Measurements from ENCODE around the gene TBC1D5. TPM values are rescaled to one million over a fixed set of nuclear protein-coding genes. Genes with fewer than 3 reads are reported as not detected.
A peak's percentile ranks its signal among the peaks of the same experiment; 100 is the strongest.

The TBC1D5 gene
- total RNA-seq, 1 experiment from 2014 or later: 30.4 TPM

GRCh38 chr3:17153209-17153608, 589.2 kb downstream of the TBC1D5 start:
- no peaks in the 10 kb centered on the region for H3K9me3 ChIP-seq (ENCODE audit: control insufficient read depth, insufficient read depth, low read depth, low read length)
- intact Hi-C loops (cut with micrococcal nuclease; ENCODE audit: unreplicated experiment) (no loop called here), in situ Hi-C loops (cut with HindIII; ENCODE audit: low pct_unique_long_range_greater_than_20kb, low sequenced_read_pairs) (no loop called here)
- no peak overlapping the region for H3K27ac ChIP-seq (ENCODE audit: low read length)
- TF ChIP-seq POLR2AphosphoS5 (IDR thresholded peaks at IDR 0.05; ENCODE audit: low read depth, low read length): no peak
- no peak for TF ChIP-seq CTCF (IDR thresholded peaks at IDR 0.05)
- TF ChIP-seq TCF7L2 (IDR thresholded peaks at IDR 0.05; ENCODE audit: low read depth, low read length): no peak
- TF ChIP-seq, protein P1, sequence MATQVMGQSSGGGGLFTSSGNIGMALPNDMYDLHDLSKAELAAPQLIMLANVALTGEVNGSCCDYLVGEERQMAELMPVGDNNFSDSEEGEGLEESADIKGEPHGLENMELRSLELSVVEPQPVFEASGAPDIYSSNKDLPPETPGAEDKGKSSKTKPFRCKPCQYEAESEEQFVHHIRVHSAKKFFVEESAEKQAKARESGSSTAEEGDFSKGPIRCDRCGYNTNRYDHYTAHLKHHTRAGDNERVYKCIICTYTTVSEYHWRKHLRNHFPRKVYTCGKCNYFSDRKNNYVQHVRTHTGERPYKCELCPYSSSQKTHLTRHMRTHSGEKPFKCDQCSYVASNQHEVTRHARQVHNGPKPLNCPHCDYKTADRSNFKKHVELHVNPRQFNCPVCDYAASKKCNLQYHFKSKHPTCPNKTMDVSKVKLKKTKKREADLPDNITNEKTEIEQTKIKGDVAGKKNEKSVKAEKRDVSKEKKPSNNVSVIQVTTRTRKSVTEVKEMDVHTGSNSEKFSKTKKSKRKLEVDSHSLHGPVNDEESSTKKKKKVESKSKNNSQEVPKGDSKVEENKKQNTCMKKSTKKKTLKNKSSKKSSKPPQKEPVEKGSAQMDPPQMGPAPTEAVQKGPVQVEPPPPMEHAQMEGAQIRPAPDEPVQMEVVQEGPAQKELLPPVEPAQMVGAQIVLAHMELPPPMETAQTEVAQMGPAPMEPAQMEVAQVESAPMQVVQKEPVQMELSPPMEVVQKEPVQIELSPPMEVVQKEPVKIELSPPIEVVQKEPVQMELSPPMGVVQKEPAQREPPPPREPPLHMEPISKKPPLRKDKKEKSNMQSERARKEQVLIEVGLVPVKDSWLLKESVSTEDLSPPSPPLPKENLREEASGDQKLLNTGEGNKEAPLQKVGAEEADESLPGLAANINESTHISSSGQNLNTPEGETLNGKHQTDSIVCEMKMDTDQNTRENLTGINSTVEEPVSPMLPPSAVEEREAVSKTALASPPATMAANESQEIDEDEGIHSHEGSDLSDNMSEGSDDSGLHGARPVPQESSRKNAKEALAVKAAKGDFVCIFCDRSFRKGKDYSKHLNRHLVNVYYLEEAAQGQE (IDR thresholded peaks at IDR 0.05; ENCODE audit: insufficient read depth in 1 of 2, low read depth in 2 of 2, low read length in 1 of 2): no peak
- no peak for TF ChIP-seq SIN3A (IDR thresholded peaks at IDR 0.05; ENCODE audit: borderline replicate concordance, insufficient read depth, low read depth, low read length)
- H3K4me1 ChIP-seq (ENCODE audit: control insufficient read depth, insufficient read depth, low read length): no peaks in the 10 kb centered on the region
- no peaks in the 10 kb centered on the region for H3K36me3 ChIP-seq (ENCODE audit: control insufficient read depth, insufficient read depth, low read length)
- no peaks in the 10 kb centered on the region for H3K27me3 ChIP-seq (ENCODE audit: control insufficient read depth, insufficient read depth, low read length)
- CTCF ChIA-PET: no interaction called here
- H3K4me3 ChIP-seq (ENCODE audit: low read depth in 2 of 2, low read length in 2 of 2): no peak overlapping the region
- no peak for DNase-seq (ENCODE audit: low read depth, low spot score)
- ATAC-seq: no peak
- POLR2A ChIA-PET: no interaction called here
- no TSS peak for BruUV-seq (replicated peaks)

DNA sequence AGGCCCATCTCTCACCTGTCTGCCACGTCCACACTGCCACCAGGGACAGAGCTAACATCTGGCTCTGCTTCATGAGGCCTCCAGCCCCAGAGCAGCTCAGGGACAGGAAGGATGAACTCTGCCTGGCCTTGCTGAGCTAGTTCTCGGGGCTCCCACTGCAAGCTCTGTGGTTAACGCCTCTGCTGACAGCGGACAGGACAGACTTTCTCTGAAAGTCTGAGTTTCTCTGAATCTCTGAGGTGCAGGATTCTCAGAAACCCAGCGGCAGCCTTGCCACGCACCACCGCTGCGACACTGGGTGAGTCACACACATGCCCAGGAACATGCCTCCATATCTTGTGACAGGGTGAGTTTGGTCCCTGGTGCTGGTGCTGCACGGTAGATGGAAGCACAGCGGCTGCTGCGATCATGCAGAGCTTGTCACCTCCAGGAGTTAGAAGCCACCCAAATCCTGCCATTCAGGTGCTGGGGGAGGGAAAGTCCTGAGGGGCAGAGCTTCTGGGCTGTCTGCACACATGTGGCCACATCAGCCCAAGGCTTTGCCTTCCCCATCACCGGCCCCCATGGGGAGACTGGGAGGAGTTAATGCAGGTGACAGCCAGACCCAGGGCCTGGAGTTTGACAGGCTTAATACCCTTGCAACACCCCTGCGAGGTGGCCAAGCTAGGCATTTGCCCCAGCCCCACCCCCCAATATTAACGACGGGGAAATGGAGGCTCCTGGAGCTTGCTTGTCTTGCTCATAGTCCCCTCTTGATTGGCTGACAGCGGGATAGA, 590.6 kb downstream of the TBC1D5 start:
- ATAC-seq: peak; percentile 48; the same call in 1 of the 2 replicates
- in situ Hi-C loops (cut with HindIII; ENCODE audit: low pct_unique_long_range_greater_than_20kb, low sequenced_read_pairs): no loop called here

More for the DNA sequence above, 590.6 kb downstream of the TBC1D5 start:
- H3K36me3 ChIP-seq (ENCODE audit: control insufficient read depth, insufficient read depth, low read length): no peaks in the 10 kb centered on the region
- TF ChIP-seq POLR2AphosphoS5 (IDR thresholded peaks at IDR 0.05; ENCODE audit: low read depth, low read length): no peak
- no peak for TF ChIP-seq TCF7L2 (IDR thresholded peaks at IDR 0.05; ENCODE audit: low read depth, low read length)
- TF ChIP-seq, protein P1 (IDR thresholded peaks at IDR 0.05; ENCODE audit: insufficient read depth in 1 of 2, low read depth in 2 of 2, low read length in 1 of 2): no peak
- TF ChIP-seq SIN3A (IDR thresholded peaks at IDR 0.05; ENCODE audit: borderline replicate concordance, insufficient read depth, low read depth, low read length): no peak
- no peak for TF ChIP-seq CTCF (IDR thresholded peaks at IDR 0.05)
- H3K27ac ChIP-seq (ENCODE audit: low read length): no peak overlapping the region
- intact Hi-C loops (cut with micrococcal nuclease; ENCODE audit: unreplicated experiment): no loop called here
- no peaks in the 10 kb centered on the region for H3K4me1 ChIP-seq (ENCODE audit: control insufficient read depth, insufficient read depth, low read length)
- POLR2A ChIA-PET: no interaction called here
- BruUV-seq (replicated peaks): no TSS peak
- no peaks in the 10 kb centered on the region for H3K9me3 ChIP-seq (ENCODE audit: control insufficient read depth, insufficient read depth, low read depth, low read length)
- no peaks in the 10 kb centered on the region for H3K27me3 ChIP-seq (ENCODE audit: control insufficient read depth, insufficient read depth, low read length)
- DNase-seq (ENCODE audit: low read depth, low spot score): no peak
- CTCF ChIA-PET: no interaction called here
- no peak overlapping the region for H3K4me3 ChIP-seq (ENCODE audit: low read depth in 2 of 2, low read length in 2 of 2)

All from Panc1 (cell line).